ENCODE results near the gene ATPAF1. TPM values are rescaled to one million over a fixed set of nuclear protein-coding genes. Genes with fewer than 3 reads are reported as not detected.

ATPAF1 gene
- total RNA-seq, 1 experiment from 2014 or later, result 39.0 TPM

DNA sequence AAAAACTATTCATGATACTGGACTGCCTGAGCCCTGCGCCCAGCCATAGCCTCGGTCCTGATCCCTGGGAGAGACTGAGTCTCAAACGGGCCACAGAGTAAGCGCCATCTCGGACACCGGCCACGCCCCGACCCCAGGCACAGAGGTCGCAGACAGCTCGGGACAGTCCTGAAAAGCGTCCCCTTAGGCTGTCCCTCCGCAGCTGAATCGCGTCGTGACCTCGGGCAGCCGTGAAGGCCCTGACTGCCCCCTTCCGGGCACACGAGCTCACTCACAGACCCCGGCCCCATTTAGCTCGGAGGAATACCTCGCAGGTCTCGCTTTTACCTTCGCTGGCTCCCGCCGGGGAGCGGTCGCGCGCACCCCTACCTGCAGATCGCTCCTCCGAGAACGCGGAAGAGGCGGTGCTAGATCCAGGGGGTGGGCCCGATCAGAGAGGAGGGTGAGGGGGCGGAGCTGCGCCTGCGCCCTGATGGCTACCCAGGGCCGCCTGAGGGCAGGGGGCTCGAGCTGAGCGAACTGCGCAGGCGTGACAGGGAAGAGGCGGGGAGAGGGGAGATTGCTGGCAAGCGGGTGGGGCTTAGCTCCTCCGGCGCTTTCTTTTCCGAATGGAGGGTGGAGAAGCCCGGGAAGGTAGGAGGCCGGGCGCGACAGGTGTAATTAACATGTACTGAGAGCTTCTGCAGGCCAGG lies 64.2 kb downstream of the ATPAF1 start, which contains the start of gene MKNK1:
Gene MKNK1 (minus strand): TSS at position 411 of the 692 bp plus-strand sequence. CDS start 20,941 bp downstream, outside the sequence.
- H3K4me3 ChIP-seq (ENCODE audit: low read depth in 2 of 2, low read length in 2 of 2), result peak within 1 kb of the TSS; percentile 80 to 96
- intact Hi-C loops (cut with micrococcal nuclease; ENCODE audit: unreplicated experiment) (no loop called here), in situ Hi-C loops (cut with HindIII; ENCODE audit: low pct_unique_long_range_greater_than_20kb, low sequenced_read_pairs) (no loop called here)
- TSS peak; percentile 67 for BruUV-seq (replicated peaks)
- DNase-seq (ENCODE audit: low read depth, low spot score) (peak; percentile 84), ATAC-seq (peak; percentile 96)
- peaks cover 16% of the 10 kb centered on the region for H3K4me1 ChIP-seq (ENCODE audit: control insufficient read depth, insufficient read depth, low read length)
- TF ChIP-seq, protein P1, sequence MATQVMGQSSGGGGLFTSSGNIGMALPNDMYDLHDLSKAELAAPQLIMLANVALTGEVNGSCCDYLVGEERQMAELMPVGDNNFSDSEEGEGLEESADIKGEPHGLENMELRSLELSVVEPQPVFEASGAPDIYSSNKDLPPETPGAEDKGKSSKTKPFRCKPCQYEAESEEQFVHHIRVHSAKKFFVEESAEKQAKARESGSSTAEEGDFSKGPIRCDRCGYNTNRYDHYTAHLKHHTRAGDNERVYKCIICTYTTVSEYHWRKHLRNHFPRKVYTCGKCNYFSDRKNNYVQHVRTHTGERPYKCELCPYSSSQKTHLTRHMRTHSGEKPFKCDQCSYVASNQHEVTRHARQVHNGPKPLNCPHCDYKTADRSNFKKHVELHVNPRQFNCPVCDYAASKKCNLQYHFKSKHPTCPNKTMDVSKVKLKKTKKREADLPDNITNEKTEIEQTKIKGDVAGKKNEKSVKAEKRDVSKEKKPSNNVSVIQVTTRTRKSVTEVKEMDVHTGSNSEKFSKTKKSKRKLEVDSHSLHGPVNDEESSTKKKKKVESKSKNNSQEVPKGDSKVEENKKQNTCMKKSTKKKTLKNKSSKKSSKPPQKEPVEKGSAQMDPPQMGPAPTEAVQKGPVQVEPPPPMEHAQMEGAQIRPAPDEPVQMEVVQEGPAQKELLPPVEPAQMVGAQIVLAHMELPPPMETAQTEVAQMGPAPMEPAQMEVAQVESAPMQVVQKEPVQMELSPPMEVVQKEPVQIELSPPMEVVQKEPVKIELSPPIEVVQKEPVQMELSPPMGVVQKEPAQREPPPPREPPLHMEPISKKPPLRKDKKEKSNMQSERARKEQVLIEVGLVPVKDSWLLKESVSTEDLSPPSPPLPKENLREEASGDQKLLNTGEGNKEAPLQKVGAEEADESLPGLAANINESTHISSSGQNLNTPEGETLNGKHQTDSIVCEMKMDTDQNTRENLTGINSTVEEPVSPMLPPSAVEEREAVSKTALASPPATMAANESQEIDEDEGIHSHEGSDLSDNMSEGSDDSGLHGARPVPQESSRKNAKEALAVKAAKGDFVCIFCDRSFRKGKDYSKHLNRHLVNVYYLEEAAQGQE (IDR thresholded peaks at IDR 0.05; ENCODE audit: insufficient read depth in 1 of 2, low read depth in 2 of 2, low read length in 1 of 2), result no peak
- TF ChIP-seq TCF7L2 (IDR thresholded peaks at IDR 0.05; ENCODE audit: low read depth, low read length), result no peak
- TF ChIP-seq, protein P2, sequence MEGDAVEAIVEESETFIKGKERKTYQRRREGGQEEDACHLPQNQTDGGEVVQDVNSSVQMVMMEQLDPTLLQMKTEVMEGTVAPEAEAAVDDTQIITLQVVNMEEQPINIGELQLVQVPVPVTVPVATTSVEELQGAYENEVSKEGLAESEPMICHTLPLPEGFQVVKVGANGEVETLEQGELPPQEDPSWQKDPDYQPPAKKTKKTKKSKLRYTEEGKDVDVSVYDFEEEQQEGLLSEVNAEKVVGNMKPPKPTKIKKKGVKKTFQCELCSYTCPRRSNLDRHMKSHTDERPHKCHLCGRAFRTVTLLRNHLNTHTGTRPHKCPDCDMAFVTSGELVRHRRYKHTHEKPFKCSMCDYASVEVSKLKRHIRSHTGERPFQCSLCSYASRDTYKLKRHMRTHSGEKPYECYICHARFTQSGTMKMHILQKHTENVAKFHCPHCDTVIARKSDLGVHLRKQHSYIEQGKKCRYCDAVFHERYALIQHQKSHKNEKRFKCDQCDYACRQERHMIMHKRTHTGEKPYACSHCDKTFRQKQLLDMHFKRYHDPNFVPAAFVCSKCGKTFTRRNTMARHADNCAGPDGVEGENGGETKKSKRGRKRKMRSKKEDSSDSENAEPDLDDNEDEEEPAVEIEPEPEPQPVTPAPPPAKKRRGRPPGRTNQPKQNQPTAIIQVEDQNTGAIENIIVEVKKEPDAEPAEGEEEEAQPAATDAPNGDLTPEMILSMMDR (IDR thresholded peaks at IDR 0.05), result no peak
- TF ChIP-seq SIN3A (IDR thresholded peaks at IDR 0.05; ENCODE audit: borderline replicate concordance, insufficient read depth, low read depth, low read length), result 0 out of 2 replicates have a peak, but pooled peaks have one; percentile 58
- TF ChIP-seq POLR2AphosphoS5 (IDR thresholded peaks at IDR 0.05; ENCODE audit: low read depth, low read length), result peak; percentile 91
- ChIA-PET CTCF (interaction anchor here (0.5 to 0.7 kb wide), 2 partner anchors 15 to 157 kb away, joined by 3 read pairs; no protein-coding TSS in a partner anchor), POLR2A (interaction anchor here (1.6 kb wide), 1 partner anchor 13 kb away, joined by 14 read pairs; the partner anchor contains the start of gene MOB3C)
- no peaks in the 10 kb centered on the region for H3K36me3 ChIP-seq (ENCODE audit: control insufficient read depth, insufficient read depth, low read length)
- H3K27me3 ChIP-seq (ENCODE audit: control insufficient read depth, insufficient read depth, low read length), result no peaks in the 10 kb centered on the region
- H3K27ac ChIP-seq (ENCODE audit: low read length), result peak within 1 kb of the TSS; percentile 89
- H3K9me3 ChIP-seq (ENCODE audit: control insufficient read depth, insufficient read depth, low read depth, low read length), result no peaks in the 10 kb centered on the region

DNA sequence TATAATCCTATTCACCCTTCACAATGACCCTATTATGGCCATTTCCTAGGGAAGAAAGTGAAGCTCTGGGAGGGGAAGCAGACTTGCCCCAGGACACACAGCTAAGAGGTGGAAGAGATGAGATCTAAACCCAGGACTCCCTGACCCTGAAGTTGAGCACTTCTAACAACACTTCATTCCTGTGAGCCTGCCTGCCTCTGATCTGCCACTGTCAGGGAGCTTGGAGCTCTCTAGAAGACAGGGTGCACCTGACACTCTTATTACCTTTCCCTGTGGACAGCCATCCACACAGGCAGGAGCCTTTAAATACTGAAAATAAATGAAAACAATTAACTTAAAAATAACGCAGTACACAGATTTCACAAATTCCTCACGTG lies 64.7 kb downstream of the ATPAF1 start:
- ChIA-PET CTCF (interaction anchor here (0.5 to 0.7 kb wide), 2 partner anchors 16 to 157 kb away, joined by 3 read pairs; no protein-coding TSS in a partner anchor), POLR2A (interaction anchor here (1.6 kb wide), 1 partner anchor 13 kb away, joined by 14 read pairs; the partner anchor contains the start of gene MOB3C)
- H3K27ac ChIP-seq (ENCODE audit: low read length), result peak overlapping the region; percentile 89
- BruUV-seq (replicated peaks), result no TSS peak
- peak overlapping the region; percentile 80 to 96 for H3K4me3 ChIP-seq (ENCODE audit: low read depth in 2 of 2, low read length in 2 of 2)
- intact Hi-C loops (cut with micrococcal nuclease; ENCODE audit: unreplicated experiment) (no loop called here), in situ Hi-C loops (cut with HindIII; ENCODE audit: low pct_unique_long_range_greater_than_20kb, low sequenced_read_pairs) (no loop called here)
- TF ChIP-seq TCF7L2 (IDR thresholded peaks at IDR 0.05; ENCODE audit: low read depth, low read length) (no peak), SIN3A (IDR thresholded peaks at IDR 0.05; ENCODE audit: borderline replicate concordance, insufficient read depth, low read depth, low read length) (no peak), POLR2AphosphoS5 (IDR thresholded peaks at IDR 0.05; ENCODE audit: low read depth, low read length) (no peak)
- TF ChIP-seq, protein P2 (IDR thresholded peaks at IDR 0.05), result no peak
- TF ChIP-seq, protein P1 (IDR thresholded peaks at IDR 0.05; ENCODE audit: insufficient read depth in 1 of 2, low read depth in 2 of 2, low read length in 1 of 2), result no peak
- H3K4me1 ChIP-seq (ENCODE audit: control insufficient read depth, insufficient read depth, low read length), result peaks cover 16% of the 10 kb centered on the region
- no peaks in the 10 kb centered on the region for H3K27me3 ChIP-seq (ENCODE audit: control insufficient read depth, insufficient read depth, low read length)
- ATAC-seq, result peak; percentile 26
- no peak for DNase-seq (ENCODE audit: low read depth, low spot score)
- H3K9me3 ChIP-seq (ENCODE audit: control insufficient read depth, insufficient read depth, low read depth, low read length), result no peaks in the 10 kb centered on the region
- no peaks in the 10 kb centered on the region for H3K36me3 ChIP-seq (ENCODE audit: control insufficient read depth, insufficient read depth, low read length)

Measured in Panc1 (cell line).